Mammary epithelial cell (primary cell): ENCODE measurements around the gene URB1.

Source experiments
- EZH2 ChIP-seq: IDR thresholded peaks from 2 replicates; pipeline ENCODE4 v1.6.1; 2012; ENCODE audit warnings: low read length, inconsistent platforms, borderline replicate concordance
- TF ChIP-seq, protein P1 (sequence below), 2 donors: IDR thresholded peaks in 1 of 2; conservative IDR thresholded peaks in 1 of 2; 2 replicates each; pipeline ENCODE4 v1.5.1; 2011 to 2012; ENCODE audit warnings: inconsistent platforms in 2 of 2, low read length in 2 of 2, mild to moderate bottlenecking in 2 of 2, control low read depth in 1 of 2, low read depth in 1 of 2; ENCODE audit not compliant: insufficient read depth in 1 of 2; ENCODE audit errors: extremely low read depth in 1 of 2

- TF ChIP-seq, protein P1, sequence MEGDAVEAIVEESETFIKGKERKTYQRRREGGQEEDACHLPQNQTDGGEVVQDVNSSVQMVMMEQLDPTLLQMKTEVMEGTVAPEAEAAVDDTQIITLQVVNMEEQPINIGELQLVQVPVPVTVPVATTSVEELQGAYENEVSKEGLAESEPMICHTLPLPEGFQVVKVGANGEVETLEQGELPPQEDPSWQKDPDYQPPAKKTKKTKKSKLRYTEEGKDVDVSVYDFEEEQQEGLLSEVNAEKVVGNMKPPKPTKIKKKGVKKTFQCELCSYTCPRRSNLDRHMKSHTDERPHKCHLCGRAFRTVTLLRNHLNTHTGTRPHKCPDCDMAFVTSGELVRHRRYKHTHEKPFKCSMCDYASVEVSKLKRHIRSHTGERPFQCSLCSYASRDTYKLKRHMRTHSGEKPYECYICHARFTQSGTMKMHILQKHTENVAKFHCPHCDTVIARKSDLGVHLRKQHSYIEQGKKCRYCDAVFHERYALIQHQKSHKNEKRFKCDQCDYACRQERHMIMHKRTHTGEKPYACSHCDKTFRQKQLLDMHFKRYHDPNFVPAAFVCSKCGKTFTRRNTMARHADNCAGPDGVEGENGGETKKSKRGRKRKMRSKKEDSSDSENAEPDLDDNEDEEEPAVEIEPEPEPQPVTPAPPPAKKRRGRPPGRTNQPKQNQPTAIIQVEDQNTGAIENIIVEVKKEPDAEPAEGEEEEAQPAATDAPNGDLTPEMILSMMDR (conservative IDR thresholded peaks at IDR 0.05 in 1 of 2, IDR thresholded peaks at IDR 0.05 in 1 of 2; ENCODE audit: extremely low read depth in 1 of 2, insufficient read depth in 1 of 2, low read depth in 1 of 2, low read length in 2 of 2): no peak
- TF ChIP-seq EZH2: no peak
These were observed 25.7 kb downstream of the URB1 start for GRCh38 chr21:32367158-32367557.
